GM12878 (cell line): ENCODE results near the gene SLX4IP. TPM values are rescaled to one million over a fixed set of nuclear protein-coding genes. Genes with fewer than 3 reads are reported as not detected.

Source experiments
- ATAC-seq: fragments of 200-7000 bp; cut with Tn5 transposase; 3 replicates; pipeline ENCODE4 v1.9.1; 2020; ENCODE audit warnings: mild to moderate bottlenecking, moderate library complexity
- BruUV-seq: library from RNA; stranded (reverse); fragments of 400-500 nt; replicated peaks from 2 replicates; lab custom pipeline; 2021; lab: Mats Ljungman, UMichigan
- CTCF ChIA-PET: fragments of 300-600 bp; sonication (Branson Sonifier 250); formaldehyde crosslinking; extraction: SDS; loops from one replicate; lab custom pipeline; 2021; ENCODE audit warnings: inconsistent platforms; lab: Yijun Ruan, JAX
- POLR2A ChIA-PET: fragments of 350-600 bp; formaldehyde crosslinking; extraction: SDS; loops from one replicate; lab custom pipeline; 2021; ENCODE audit warnings: inconsistent platforms; lab: Charles Lee
- RAD21 ChIA-PET: fragments of 300-600 bp; sonication (Branson Sonifier 250); formaldehyde crosslinking; loops from one replicate; lab custom pipeline; 2023; ENCODE audit warnings: antibody characterized with exemption; ENCODE audit not compliant: unreplicated experiment; lab: Charles Lee
- SMC1A ChIA-PET: fragments of 300-600 bp; sonication (Branson Sonifier 250); formaldehyde crosslinking; loops from one replicate; lab custom pipeline; 2023; ENCODE audit not compliant: unreplicated experiment, uncharacterized antibody; lab: Charles Lee
- DNase-seq: peaks from one replicate; pipeline ENCODE4 v3.0.0-alpha.2; 2011; ENCODE audit warnings: low read depth, low spot score
- FAIRE-seq: peaks from 3 replicates; lab custom pipeline; 2011; peaks lifted over from hg19 to GRCh38; lab: Jason Lieb, UNC
- H2AFZ ChIP-seq: 2 replicates; pipeline ENCODE4 v1.6.0; 2011; ENCODE audit warnings: low read depth, low read length, control low read depth; ENCODE audit not compliant: control insufficient read depth
- H3K27ac ChIP-seq: 2 replicates; pipeline ENCODE4 v1.5.1; 2011; ENCODE audit warnings: control low read depth; ENCODE audit not compliant: control insufficient read depth, insufficient read depth
- H3K27me3 ChIP-seq, 2 experiments: replicated peaks in 1 of 2; 2 replicates each; pipeline versions ENCODE4 v1.6.0 to v1.6.1; 2011; ENCODE audit warnings: low read length in 1 of 2; ENCODE audit not compliant: control insufficient read depth in 2 of 2, insufficient read depth in 2 of 2
- H3K36me3 ChIP-seq, 2 experiments: 2 replicates each; pipeline ENCODE4 v1.5.1; 2011; ENCODE audit warnings: low read length in 1 of 2; ENCODE audit not compliant: control insufficient read depth in 2 of 2, insufficient read depth in 2 of 2
- H3K4me1 ChIP-seq: 2 replicates; pipeline ENCODE4 v1.6.1; 2011; ENCODE audit warnings: mild to moderate bottlenecking, low read length, moderate library complexity, mixed read lengths; ENCODE audit not compliant: control insufficient read depth, insufficient read depth
- H3K4me2 ChIP-seq: 2 replicates; pipeline ENCODE4 v1.6.0; 2011; ENCODE audit warnings: control low read depth; ENCODE audit not compliant: control insufficient read depth, insufficient read depth
- H3K4me3 ChIP-seq: fragments of 200-600 bp; sonication (generic); 2 replicates; pipeline ENCODE4 v1.5.1; 2016
- H3K79me2 ChIP-seq: 2 replicates; pipeline ENCODE4 v1.6.0; 2011; ENCODE audit warnings: low read length; ENCODE audit not compliant: control insufficient read depth, insufficient read depth
- H3K9ac ChIP-seq: 2 replicates; pipeline ENCODE4 v1.8.0; 2011; ENCODE audit warnings: low read length, control low read depth, mixed read lengths; ENCODE audit not compliant: control insufficient read depth, insufficient read depth
- H3K9me3 ChIP-seq: replicated peaks from 3 replicates; pipeline ENCODE4 v1.5.1; 2011; ENCODE audit warnings: mild to moderate bottlenecking, low read length; ENCODE audit not compliant: control insufficient read depth, insufficient read depth
- H4K20me1 ChIP-seq: 2 replicates; pipeline ENCODE4 v1.6.0; 2011; ENCODE audit not compliant: control insufficient read depth, insufficient read depth
- CEBPB ChIP-seq, 2 experiments: fragments of 150-350 bp in 1 of 2; IDR thresholded peaks; 2 replicates each; pipeline ENCODE4 v1.6.1; 2012 to 2014; ENCODE audit warnings: low read depth in 2 of 2, low read length in 2 of 2, borderline replicate concordance in 1 of 2, inconsistent platforms in 1 of 2
- CTCF ChIP-seq, 3 experiments: IDR thresholded peaks in 2 of 3; conservative IDR thresholded peaks in 1 of 3; 2 replicates each; pipeline ENCODE4 v1.5.1; 2011; ENCODE audit warnings: low read depth in 3 of 3, low read length in 3 of 3, mild to moderate bottlenecking in 3 of 3, control low read depth in 2 of 3, moderate library complexity in 2 of 3, inconsistent platforms in 1 of 3, mixed read lengths in 1 of 3; ENCODE audit not compliant: control insufficient read depth in 2 of 3, insufficient read depth in 1 of 3; ENCODE audit errors: extremely low read depth in 1 of 3
- EGR1 ChIP-seq, 2 experiments: IDR thresholded peaks; 1 replicate in 1 of 2; 2 replicates in 1 of 2; pipeline ENCODE4 v1.6.1; 2011 to 2012; ENCODE audit warnings: low read depth in 2 of 2, low read length in 2 of 2, borderline replicate concordance in 1 of 2, mild to moderate bottlenecking in 1 of 2, moderate library complexity in 1 of 2
- EP300 ChIP-seq, 2 experiments: fragments of 150-350 bp in 1 of 2; IDR thresholded peaks; 2 replicates each; pipeline ENCODE4 v1.6.1; 2011 to 2012; ENCODE audit warnings: low read depth in 2 of 2, low read length in 2 of 2, borderline replicate concordance in 1 of 2, improper control_type of control experiment in 1 of 2, inconsistent platforms in 1 of 2; ENCODE audit not compliant: control insufficient read depth in 1 of 2
- JUNB ChIP-seq: IDR thresholded peaks from 2 replicates; pipeline ENCODE4 v1.6.1; 2016; ENCODE audit warnings: antibody characterized with exemption, mild to moderate bottlenecking
- JUND ChIP-seq: IDR thresholded peaks from 2 replicates; pipeline ENCODE4 v1.6.1; 2012; ENCODE audit warnings: low read depth, mild to moderate bottlenecking, low read length, improper control_type of control experiment, moderate library complexity
- POLR2AphosphoS5 ChIP-seq: IDR thresholded peaks from 2 replicates; pipeline ENCODE4 v1.6.1; 2011; ENCODE audit warnings: mild to moderate bottlenecking, low read length, inconsistent platforms
- SREBF1 ChIP-seq: IDR thresholded peaks from 2 replicates; pipeline ENCODE4 v1.6.1; 2012; ENCODE audit warnings: mild to moderate bottlenecking, low read length
- WRNIP1 ChIP-seq: IDR thresholded peaks from 2 replicates; pipeline ENCODE4 v1.6.1; 2011; ENCODE audit warnings: low read depth, low read length, improper control_type of control experiment, borderline replicate concordance
- ZNF687 ChIP-seq: fragments of 450-650 bp; IDR thresholded peaks from 2 replicates; pipeline ENCODE4 v1.6.1; 2017; ENCODE audit warnings: mild to moderate bottlenecking, moderate library complexity
- WGBS: methylation state at CpG from one replicate; pipeline ENCODE4 v1.1.6; 2016; ENCODE audit warnings: low lambda C conversion rate; ENCODE audit not compliant: insufficient replicate concordance, insufficient coverage; ENCODE audit errors: missing lambda C conversion rate; 5-methylcytosine and 5-hydroxymethylcytosine counted together
- in situ Hi-C: fragments of 300-500 bp; cut with MboI; formaldehyde crosslinking; loops from 9 replicates; pipeline ENCODE4 v1.14.3; 2018; ENCODE audit warnings: mixed read lengths
- intact Hi-C: fragments of 100-400 bp; cut with micrococcal nuclease; formaldehyde crosslinking; loops from one replicate; pipeline ENCODE4 v1.14.2; 2022; ENCODE audit not compliant: unreplicated experiment
- polyA plus RNA-seq, 11 experiments: library from polyadenylated mRNA; depleted of rRNA in 4 of 11; unstranded in 6 of 11; stranded (reverse) in 5 of 11; fragments of >200 nt; fragmentation: Nextera tagmentation in 4 of 11; fragmentation: Illumina TruSeq in 1 of 11; extraction: Ambion mirVana in 4 of 11; extraction: Trizol in 1 of 11; gene quantifications; 1 replicate in 1 of 11; 2 replicates in 10 of 11; pipeline versions ENCODE4 v1.2.1 to v1.2.3, GENCODE V29; 2011 to 2016; ENCODE audit warnings: inconsistent platforms in 2 of 11, missing spikeins in 2 of 11, low read depth in 1 of 11
- total RNA-seq, 4 experiments: library from RNA; depleted of rRNA in 3 of 4; stranded (reverse); fragments of >200 nt in 3 of 4; fragmentation: Illumina TruSeq in 1 of 4; extraction: Trizol in 1 of 4; gene quantifications; 2 replicates each; pipeline versions ENCODE4 v1.2.1 to v1.2.3, GENCODE V29; 2013 to 2021

The SLX4IP gene
- total and polyA plus RNA-seq, 10 of the 15 experiments (the other 5 are each of a cell fraction or from before 2014, with no cell fraction given), result 2.2 to 11.0 (median 6.3) TPM

- H3K36me3 ChIP-seq, result no peaks in the 10 kb centered on the region; a peak in 1 of 4 replicates
- no peak for TF ChIP-seq CTCF (IDR thresholded peaks at IDR 0.05 in 2 of 3, conservative IDR thresholded peaks at IDR 0.05 in 1 of 3; ENCODE audit: control insufficient read depth in 2 of 3, extremely low read depth in 1 of 3, insufficient read depth in 1 of 3, low read depth in 3 of 3, low read length in 3 of 3)
- TF ChIP-seq WRNIP1, result no peak
- TF ChIP-seq JUND, result no peak
- TF ChIP-seq EP300 (IDR thresholded peaks at IDR 0.05; ENCODE audit: borderline replicate concordance in 1 of 2, control insufficient read depth in 1 of 2, low read depth in 2 of 2, low read length in 2 of 2), result no peak
- no peak for TF ChIP-seq POLR2AphosphoS5
- no peak for TF ChIP-seq SREBF1
- TF ChIP-seq EGR1 (IDR thresholded peaks at IDR 0.05; ENCODE audit: borderline replicate concordance in 1 of 2, low read depth in 2 of 2, low read length in 2 of 2), result no peak
- TF ChIP-seq JUNB, result no peak
- TF ChIP-seq CEBPB (IDR thresholded peaks at IDR 0.05; ENCODE audit: borderline replicate concordance in 1 of 2, low read depth in 2 of 2, low read length in 2 of 2), result no peak
- TF ChIP-seq ZNF687, result no peak
- TF ChIP-seq, all 136 proteins: peak for 0
- H3K4me2 ChIP-seq, result no peak overlapping the region
- no peaks in the 10 kb centered on the region for H3K79me2 ChIP-seq
- ATAC-seq (no peak), DNase-seq (no peak), FAIRE-seq (no peak)
- no peaks in the 10 kb centered on the region for H3K27me3 ChIP-seq
- H4K20me1 ChIP-seq, result no peaks in the 10 kb centered on the region
- intact Hi-C loops, result no loop called here
- POLR2A ChIA-PET, result no interaction called here
- RAD21 ChIA-PET, result no interaction called here
- 88% methylated on average over 1 of the region's 1 CpG for WGBS
- no TSS peak for BruUV-seq
- CTCF ChIA-PET, result no interaction called here
- H3K27ac ChIP-seq, result no peak overlapping the region
- no peak overlapping the region for H2AFZ ChIP-seq
- in situ Hi-C loops, result no loop called here
- SMC1A ChIA-PET, result no interaction called here
- no peak overlapping the region for H3K4me3 ChIP-seq
- H3K9ac ChIP-seq, result no peak overlapping the region
- no peaks in the 10 kb centered on the region for H3K9me3 ChIP-seq
- peaks cover under 1% of the 10 kb centered on the region; the same call in 1 of the 2 replicates for H3K4me1 ChIP-seq
Observed at GRCh38 chr20:10579942-10580341, 144.8 kb downstream of the SLX4IP start.
